ENCODE results near the gene TSPO2.
A peak's percentile ranks its signal among the peaks of the same experiment; 100 is the strongest.

Gene TSPO2

GRCh38 chr6:41066867-41067304 lies 24.6 kb downstream of the TSPO2 start:
- intact Hi-C loops (cut with micrococcal nuclease), result loop anchor here (1.0 kb wide), 1 partner anchor 61 kb away; no protein-coding TSS in a partner anchor
- Mint-ChIP-seq H3K27me3 (no peaks in the 10 kb centered on the region), H3K36me3 (ENCODE audit: low read depth) (peaks cover 82% of the 10 kb centered on the region), H3K27ac (no peak overlapping the region), H3K4me3 (no peak overlapping the region), H3K4me1 (ENCODE audit: low read depth) (peaks cover 15% of the 10 kb centered on the region), H3K9me3 (no peaks in the 10 kb centered on the region)

- Mint-ChIP-seq H3K4me3 (peak overlapping the region; percentile 87), H3K4me1 (ENCODE audit: low read depth) (peaks cover 44% of the 10 kb centered on the region), H3K27ac (peak overlapping the region; percentile 99), H3K36me3 (ENCODE audit: low read depth) (peaks cover 65% of the 10 kb centered on the region), H3K27me3 (no peaks in the 10 kb centered on the region), H3K9me3 (no peaks in the 10 kb centered on the region)
- intact Hi-C loops (cut with micrococcal nuclease), result loop anchor here (5.0 kb wide), 2 partner anchors 216 to 246 kb away; partner anchors contain the start of gene TREM1
Measured at GRCh38 chr6:41071501-41071922, 29.2 kb downstream of the TSPO2 start.

GRCh38 chr6:41071923-41072835 lies 29.9 kb downstream of the TSPO2 start, which contains the start of gene OARD1:
Gene OARD1, minus strand, starts transcription at chr6:41072356. Its CDS starts 722 bp downstream, at chr6:41071634.
- Mint-ChIP-seq H3K9me3 (no peaks in the 10 kb centered on the region), H3K27me3 (no peaks in the 10 kb centered on the region), H3K36me3 (ENCODE audit: low read depth) (peaks cover 59% of the 10 kb centered on the region), H3K27ac (peak within 1 kb of the TSS; percentile 99), H3K4me1 (ENCODE audit: low read depth) (peaks cover 37% of the 10 kb centered on the region), H3K4me3 (peak within 1 kb of the TSS; percentile 87)
- intact Hi-C loops (cut with micrococcal nuclease), result loop anchor here (5.0 kb wide), 2 partner anchors 215 to 245 kb away; partner anchors contain the start of gene TREM1

GRCh38 chr6:41072836-41073202 lies 30.6 kb downstream of the TSPO2 start, which contains the start of gene NFYA:
Gene NFYA, plus strand, starts transcription at chr6:41072974. Its CDS starts 6,116 bp downstream, at chr6:41079090.
- Mint-ChIP-seq H3K27me3 (no peaks in the 10 kb centered on the region), H3K4me1 (ENCODE audit: low read depth) (peaks cover 37% of the 10 kb centered on the region), H3K9me3 (no peaks in the 10 kb centered on the region), H3K4me3 (peak within 1 kb of the TSS; percentile 96), H3K27ac (peak within 1 kb of the TSS; percentile 99), H3K36me3 (ENCODE audit: low read depth) (peaks cover 52% of the 10 kb centered on the region)
- intact Hi-C loops (cut with micrococcal nuclease), result loop anchor here (5.0 kb wide), 2 partner anchors 214 to 244 kb away; partner anchors contain the start of gene TREM1

GRCh38 chr6:41073203-41073967 lies 31.1 kb downstream of the TSPO2 start:
- no peaks in the 10 kb centered on the region for H3K9me3 Mint-ChIP-seq
- intact Hi-C loops (cut with micrococcal nuclease), result loop anchor here (5.0 kb wide), 2 partner anchors 214 to 244 kb away; partner anchors contain the start of gene TREM1
- H3K27ac Mint-ChIP-seq, result peak overlapping the region; percentile 99
- no peaks in the 10 kb centered on the region for H3K27me3 Mint-ChIP-seq
- peak overlapping the region; percentile 96 for H3K4me3 Mint-ChIP-seq
- H3K4me1 Mint-ChIP-seq (ENCODE audit: low read depth), result peaks cover 37% of the 10 kb centered on the region
- H3K36me3 Mint-ChIP-seq (ENCODE audit: low read depth), result peaks cover 47% of the 10 kb centered on the region

- peak overlapping the region; percentile 96 for H3K4me3 Mint-ChIP-seq
- H3K4me1 Mint-ChIP-seq (ENCODE audit: low read depth), result peaks cover 37% of the 10 kb centered on the region
- H3K27me3 Mint-ChIP-seq, result no peaks in the 10 kb centered on the region
- H3K9me3 Mint-ChIP-seq, result no peaks in the 10 kb centered on the region
- peak overlapping the region; percentile 99 for H3K27ac Mint-ChIP-seq
- H3K36me3 Mint-ChIP-seq (ENCODE audit: low read depth), result peaks cover 44% of the 10 kb centered on the region
- intact Hi-C loops (cut with micrococcal nuclease), result loop anchor here (1.0 to 5.0 kb wide), 3 partner anchors 108 to 243 kb away; partner anchors contain the start of gene TREM1
Measured at GRCh38 chr6:41073968-41074691, 31.9 kb downstream of the TSPO2 start.

GRCh38 chr6:41074692-41075436 lies 32.6 kb downstream of the TSPO2 start:
- peaks cover 37% of the 10 kb centered on the region for H3K4me1 Mint-ChIP-seq (ENCODE audit: low read depth)
- peak overlapping the region; percentile 99 for H3K27ac Mint-ChIP-seq
- no peaks in the 10 kb centered on the region for H3K27me3 Mint-ChIP-seq
- peaks cover 44% of the 10 kb centered on the region for H3K36me3 Mint-ChIP-seq (ENCODE audit: low read depth)
- intact Hi-C loops (cut with micrococcal nuclease), result loop anchor here (1.0 to 5.0 kb wide), 3 partner anchors 107 to 242 kb away; partner anchors contain the start of gene TREM1
- peak overlapping the region; percentile 96 for H3K4me3 Mint-ChIP-seq
- no peaks in the 10 kb centered on the region for H3K9me3 Mint-ChIP-seq

GRCh38 chr6:41075651-41076626 lies 33.7 kb downstream of the TSPO2 start:
- Mint-ChIP-seq H3K36me3 (ENCODE audit: low read depth) (peaks cover 48% of the 10 kb centered on the region), H3K4me3 (no peak overlapping the region), H3K27ac (peak overlapping the region; percentile 15), H3K9me3 (no peaks in the 10 kb centered on the region), H3K27me3 (no peaks in the 10 kb centered on the region), H3K4me1 (ENCODE audit: low read depth) (peaks cover 38% of the 10 kb centered on the region)
- intact Hi-C loops (cut with micrococcal nuclease), result no loop called here

- intact Hi-C loops (cut with micrococcal nuclease), result no loop called here
Measured at GRCh38 chr6:41077536-41077935, 35.3 kb downstream of the TSPO2 start.

GRCh38 chr6:41078101-41078500 lies 35.8 kb downstream of the TSPO2 start:
- peaks cover 57% of the 10 kb centered on the region for H3K36me3 Mint-ChIP-seq (ENCODE audit: low read depth)
- no peak overlapping the region for H3K4me3 Mint-ChIP-seq
- H3K4me1 Mint-ChIP-seq (ENCODE audit: low read depth), result peaks cover 38% of the 10 kb centered on the region
- intact Hi-C loops (cut with micrococcal nuclease), result no loop called here
- no peak overlapping the region for H3K27ac Mint-ChIP-seq
- H3K27me3 Mint-ChIP-seq, result no peaks in the 10 kb centered on the region
- H3K9me3 Mint-ChIP-seq, result no peaks in the 10 kb centered on the region

More at GRCh38 chr6:41077536-41077935, 35.3 kb downstream of the TSPO2 start:
- Mint-ChIP-seq H3K9me3 (no peaks in the 10 kb centered on the region), H3K27ac (no peak overlapping the region), H3K4me3 (no peak overlapping the region), H3K27me3 (no peaks in the 10 kb centered on the region), H3K36me3 (ENCODE audit: low read depth) (peaks cover 53% of the 10 kb centered on the region), H3K4me1 (ENCODE audit: low read depth) (peaks cover 38% of the 10 kb centered on the region)

- intact Hi-C loops (cut with micrococcal nuclease), result no loop called here
- H3K27me3 Mint-ChIP-seq, result no peaks in the 10 kb centered on the region
- H3K4me1 Mint-ChIP-seq (ENCODE audit: low read depth), result peaks cover 33% of the 10 kb centered on the region
- no peaks in the 10 kb centered on the region for H3K9me3 Mint-ChIP-seq
- no peak overlapping the region for H3K4me3 Mint-ChIP-seq
- H3K27ac Mint-ChIP-seq, result no peak overlapping the region
- H3K36me3 Mint-ChIP-seq (ENCODE audit: low read depth), result peaks cover 60% of the 10 kb centered on the region
Measured at GRCh38 chr6:41079080-41079479, 36.8 kb downstream of the TSPO2 start.

GRCh38 chr6:41080621-41081020 lies 38.4 kb downstream of the TSPO2 start:
- Mint-ChIP-seq H3K36me3 (ENCODE audit: low read depth) (peaks cover 69% of the 10 kb centered on the region), H3K9me3 (no peaks in the 10 kb centered on the region), H3K4me3 (no peak overlapping the region), H3K27me3 (no peaks in the 10 kb centered on the region), H3K27ac (no peak overlapping the region), H3K4me1 (ENCODE audit: low read depth) (peaks cover 18% of the 10 kb centered on the region)
- intact Hi-C loops (cut with micrococcal nuclease), result no loop called here

Data from dendritic cell treated with granulocyte-macrophage colony-stimulating factor and Interleukin-4, amounts not matched to agents 40 ng/mL and 50 ng/mL, for 4 days (primary cell).